Measurements from ENCODE around the gene DGCR8. TPM values are rescaled to one million over a fixed set of nuclear protein-coding genes. Genes with fewer than 3 reads are reported as not detected.

DGCR8 gene
- total RNA-seq, 1 experiment from 2014 or later: 41.7 TPM

DNA sequence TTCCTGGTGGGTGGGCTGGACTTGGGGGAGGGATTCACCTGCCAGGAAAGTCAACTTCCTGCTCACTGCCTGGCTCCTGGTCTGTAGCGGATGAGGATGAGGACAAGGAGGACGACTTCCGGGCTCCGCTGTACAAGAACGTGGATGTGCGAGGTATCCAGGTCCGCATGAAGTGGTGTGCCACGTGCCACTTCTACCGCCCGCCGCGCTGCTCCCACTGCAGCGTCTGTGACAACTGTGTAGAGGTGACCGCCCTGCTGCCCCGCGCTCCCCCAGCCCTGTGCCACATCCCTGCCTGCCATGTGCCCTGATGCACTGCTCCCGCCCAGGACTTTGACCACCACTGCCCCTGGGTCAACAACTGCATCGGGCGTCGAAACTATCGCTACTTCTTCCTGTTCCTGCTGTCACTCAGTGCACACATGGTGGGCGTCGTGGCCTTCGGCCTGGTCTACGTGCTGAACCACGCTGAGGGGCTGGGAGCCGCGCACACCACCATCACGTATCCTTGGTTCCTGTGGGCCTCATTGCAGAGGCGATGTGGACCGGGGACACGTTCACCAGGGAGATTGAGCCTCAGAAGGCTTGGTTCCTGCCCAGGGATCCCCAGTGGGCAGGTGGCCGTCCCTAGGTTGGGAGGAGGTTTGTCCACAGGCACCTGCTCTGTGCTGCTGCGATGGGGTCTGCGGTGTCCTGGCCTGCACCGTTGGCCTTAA is 59.5 kb downstream of the DGCR8 start:
- ChIA-PET POLR2A (ENCODE audit: unreplicated experiment) (no interaction called here), CTCF (no interaction called here)
- H3K27me3 ChIP-seq (ENCODE audit: low read length): no peaks in the 10 kb centered on the region
- intact Hi-C loops (cut with micrococcal nuclease): no loop called here
- H3K27ac ChIP-seq (ENCODE audit: low read length): no peak overlapping the region
- no peaks in the 10 kb centered on the region for H3F3A ChIP-seq (ENCODE audit: low read length, unreplicated experiment)
- DNase-seq: no peak
- no peaks in the 10 kb centered on the region for H4K20me1 ChIP-seq (ENCODE audit: low read length)
- H3K9me3 ChIP-seq (ENCODE audit: low read length): no peaks in the 10 kb centered on the region
- H3K79me2 ChIP-seq (ENCODE audit: low read length): peaks cover 31% of the 10 kb centered on the region
- no peaks in the 10 kb centered on the region for H3K4me1 ChIP-seq (ENCODE audit: insufficient read depth, low read length)
- H3K4me3 ChIP-seq (ENCODE audit: low read length): no peak overlapping the region
- no peaks in the 10 kb centered on the region for H3K9me2 ChIP-seq (replicated peaks; ENCODE audit: low read length)
- ATAC-seq: no peak
- no peaks in the 10 kb centered on the region for H3K36me3 ChIP-seq (ENCODE audit: low read depth, low read length)
- TF ChIP-seq, protein P1, sequence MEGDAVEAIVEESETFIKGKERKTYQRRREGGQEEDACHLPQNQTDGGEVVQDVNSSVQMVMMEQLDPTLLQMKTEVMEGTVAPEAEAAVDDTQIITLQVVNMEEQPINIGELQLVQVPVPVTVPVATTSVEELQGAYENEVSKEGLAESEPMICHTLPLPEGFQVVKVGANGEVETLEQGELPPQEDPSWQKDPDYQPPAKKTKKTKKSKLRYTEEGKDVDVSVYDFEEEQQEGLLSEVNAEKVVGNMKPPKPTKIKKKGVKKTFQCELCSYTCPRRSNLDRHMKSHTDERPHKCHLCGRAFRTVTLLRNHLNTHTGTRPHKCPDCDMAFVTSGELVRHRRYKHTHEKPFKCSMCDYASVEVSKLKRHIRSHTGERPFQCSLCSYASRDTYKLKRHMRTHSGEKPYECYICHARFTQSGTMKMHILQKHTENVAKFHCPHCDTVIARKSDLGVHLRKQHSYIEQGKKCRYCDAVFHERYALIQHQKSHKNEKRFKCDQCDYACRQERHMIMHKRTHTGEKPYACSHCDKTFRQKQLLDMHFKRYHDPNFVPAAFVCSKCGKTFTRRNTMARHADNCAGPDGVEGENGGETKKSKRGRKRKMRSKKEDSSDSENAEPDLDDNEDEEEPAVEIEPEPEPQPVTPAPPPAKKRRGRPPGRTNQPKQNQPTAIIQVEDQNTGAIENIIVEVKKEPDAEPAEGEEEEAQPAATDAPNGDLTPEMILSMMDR (conservative IDR thresholded peaks at IDR 0.05; ENCODE audit: low read depth, low read length): no peak
- TF ChIP-seq EZH2 (IDR thresholded peaks at IDR 0.05; ENCODE audit: low read length, unreplicated experiment) (no peak), EZH2phosphoT487 (IDR thresholded peaks at IDR 0.05; ENCODE audit: borderline replicate concordance, low read length) (no peak)
- no peak overlapping the region for H3K9ac ChIP-seq (ENCODE audit: low read length)
- H2AFZ ChIP-seq (ENCODE audit: low read length): no peak overlapping the region
- H3K4me2 ChIP-seq (ENCODE audit: low read length): no peak overlapping the region
- TSS peak; percentile 31 for BruUV-seq (replicated peaks)

DNA sequence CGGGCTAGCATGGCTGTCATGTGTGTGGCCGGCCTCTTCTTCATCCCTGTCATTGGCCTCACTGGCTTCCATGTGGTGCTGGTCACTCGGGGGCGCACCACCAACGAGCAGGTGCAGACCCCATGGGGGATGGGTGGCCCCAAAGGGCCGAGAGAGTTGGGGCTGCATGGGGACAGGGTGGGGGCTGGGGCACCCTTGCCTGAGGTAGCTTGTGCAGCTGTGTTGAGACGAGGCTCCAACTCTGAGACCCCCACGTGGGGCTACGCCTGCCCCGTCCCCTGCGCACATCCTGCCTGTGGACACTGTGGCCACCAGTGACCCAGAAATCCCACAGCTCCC is 60.0 kb downstream of the DGCR8 start:
- peaks cover 26% of the 10 kb centered on the region for H3K79me2 ChIP-seq (ENCODE audit: low read length)
- TF ChIP-seq EZH2phosphoT487 (IDR thresholded peaks at IDR 0.05; ENCODE audit: borderline replicate concordance, low read length): no peak
- no peak for TF ChIP-seq EZH2 (IDR thresholded peaks at IDR 0.05; ENCODE audit: low read length, unreplicated experiment)
- TF ChIP-seq, protein P1 (conservative IDR thresholded peaks at IDR 0.05; ENCODE audit: low read depth, low read length): no peak
- intact Hi-C loops (cut with micrococcal nuclease): no loop called here
- no TSS peak for BruUV-seq (replicated peaks)
- no peaks in the 10 kb centered on the region for H3K4me1 ChIP-seq (ENCODE audit: insufficient read depth, low read length)
- DNase-seq (no peak), ATAC-seq (no peak)
- no peaks in the 10 kb centered on the region for H3K9me2 ChIP-seq (replicated peaks; ENCODE audit: low read length)
- H3K4me2 ChIP-seq (ENCODE audit: low read length): no peak overlapping the region
- POLR2A ChIA-PET (ENCODE audit: unreplicated experiment): no interaction called here
- no peaks in the 10 kb centered on the region for H3F3A ChIP-seq (ENCODE audit: low read length, unreplicated experiment)
- no peaks in the 10 kb centered on the region for H3K27me3 ChIP-seq (ENCODE audit: low read length)
- no peak overlapping the region for H3K27ac ChIP-seq (ENCODE audit: low read length)
- H3K4me3 ChIP-seq (ENCODE audit: low read length): no peak overlapping the region
- H2AFZ ChIP-seq (ENCODE audit: low read length): no peak overlapping the region
- CTCF ChIA-PET: no interaction called here
- H3K9ac ChIP-seq (ENCODE audit: low read length): no peak overlapping the region
- no peaks in the 10 kb centered on the region for H3K9me3 ChIP-seq (ENCODE audit: low read length)
- H4K20me1 ChIP-seq (ENCODE audit: low read length): no peaks in the 10 kb centered on the region
- no peaks in the 10 kb centered on the region for H3K36me3 ChIP-seq (ENCODE audit: low read depth, low read length)

DNA sequence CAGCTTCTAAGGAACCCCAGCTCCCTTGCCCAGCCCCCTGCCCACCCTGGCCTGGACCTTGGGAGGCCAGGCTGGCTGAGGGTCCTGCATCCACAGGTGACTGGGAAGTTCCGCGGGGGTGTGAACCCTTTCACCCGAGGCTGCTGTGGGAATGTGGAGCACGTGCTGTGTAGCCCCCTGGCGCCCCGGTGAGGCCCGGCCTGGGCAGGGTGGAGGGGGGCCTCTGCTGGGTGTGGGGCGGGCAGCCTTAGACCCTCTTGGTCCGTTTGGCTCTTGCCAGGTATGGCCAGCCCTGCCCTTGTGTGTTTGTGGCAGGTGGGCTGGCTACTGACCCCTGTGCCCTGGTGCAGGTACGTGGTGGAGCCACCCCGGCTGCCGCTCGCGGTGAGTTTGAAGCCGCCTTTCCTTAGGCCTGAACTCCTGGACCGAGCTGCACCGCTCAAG is 60.5 kb downstream of the DGCR8 start:
- Histone ChIP-seq H3K36me3 (ENCODE audit: low read depth, low read length) (no peaks in the 10 kb centered on the region), H3K9me3 (ENCODE audit: low read length) (no peaks in the 10 kb centered on the region), H3K4me1 (ENCODE audit: insufficient read depth, low read length) (no peaks in the 10 kb centered on the region), H3K9me2 (replicated peaks; ENCODE audit: low read length) (no peaks in the 10 kb centered on the region), H3F3A (ENCODE audit: low read length, unreplicated experiment) (no peaks in the 10 kb centered on the region), H3K4me2 (ENCODE audit: low read length) (no peak overlapping the region), H3K9ac (ENCODE audit: low read length) (no peak overlapping the region), H3K79me2 (ENCODE audit: low read length) (peaks cover 21% of the 10 kb centered on the region), H3K27ac (ENCODE audit: low read length) (no peak overlapping the region), H3K4me3 (ENCODE audit: low read length) (no peak overlapping the region), H2AFZ (ENCODE audit: low read length) (no peak overlapping the region), H4K20me1 (ENCODE audit: low read length) (no peaks in the 10 kb centered on the region), H3K27me3 (ENCODE audit: low read length) (no peaks in the 10 kb centered on the region)
- POLR2A ChIA-PET (ENCODE audit: unreplicated experiment): no interaction called here
- no peak for ATAC-seq
- DNase-seq: no peak
- CTCF ChIA-PET: no interaction called here
- no peak for TF ChIP-seq EZH2phosphoT487 (IDR thresholded peaks at IDR 0.05; ENCODE audit: borderline replicate concordance, low read length)
- TF ChIP-seq, protein P1 (conservative IDR thresholded peaks at IDR 0.05; ENCODE audit: low read depth, low read length): no peak
- no peak for TF ChIP-seq EZH2 (IDR thresholded peaks at IDR 0.05; ENCODE audit: low read length, unreplicated experiment)
- no TSS peak for BruUV-seq (replicated peaks)
- intact Hi-C loops (cut with micrococcal nuclease): no loop called here
